Measurements from ENCODE around the gene FNDC8. TPM values are rescaled to one million over a fixed set of nuclear protein-coding genes. Genes with fewer than 3 reads are reported as not detected.

Gene FNDC8
- total and polyA plus RNA-seq, 2 donors (not counting 1 experiment from before 2014, with no cell fraction given) = not detected

GRCh38 chr17:35119370-35120165, 1.8 kb upstream of the FNDC8 start, which contains the start of gene RAD51D:
Gene RAD51D (minus strand): TSS chr17:35119860. CDS start chr17:35119613, 247 bp downstream.
- Mint-ChIP-seq H3K4me1 (peaks cover 27% of the 10 kb centered on the region), H3K27ac (peak within 1 kb of the TSS; percentile 90), H3K4me3 (peak within 1 kb of the TSS; percentile 93), H3K9me3 (ENCODE audit: insufficient read depth) (no peaks in the 10 kb centered on the region), H3K27me3 (no peaks in the 10 kb centered on the region)
- TF ChIP-seq EZH2 (IDR thresholded peaks at IDR 0.05; ENCODE audit: borderline replicate concordance, insufficient read depth, low read depth, low read length, poor library complexity, severe bottlenecking) = no peak
- peak; percentile 94 for TF ChIP-seq CTCF (IDR thresholded peaks at IDR 0.05)
- intact Hi-C loops (cut with micrococcal nuclease) = loop anchor here (1.0 to 10.0 kb wide), 4 partner anchors 23 to 121 kb away; partner anchors contain the start of genes NLE1 and RFFL
- Histone ChIP-seq H3K36me3 (replicated peaks in 1 of 2; ENCODE audit: control extremely low read depth in 1 of 2, control insufficient read depth in 1 of 2, extremely low read depth in 1 of 2, insufficient read depth in 2 of 2, low read length in 1 of 2) (no peaks in the 10 kb centered on the region), H3K79me2 (ENCODE audit: control insufficient read depth, insufficient read depth, low read length) (peaks cover 32% of the 10 kb centered on the region), H3K27me3 (replicated peaks in 1 of 4; ENCODE audit: control extremely low read depth in 1 of 4, control insufficient read depth in 3 of 4, insufficient read depth in 4 of 4, low read length in 3 of 4) (no peaks in the 10 kb centered on the region), H3K4me1 (ENCODE audit: control insufficient read depth in 2 of 2, insufficient read depth in 2 of 2, low read length in 2 of 2) (peaks cover 16 to 18% of the 10 kb centered on the region in 2 donors), H2AFZ (ENCODE audit: insufficient read depth, low read depth, low read length, poor library complexity, severe bottlenecking) (peak within 1 kb of the TSS; percentile 100), H3K9ac (ENCODE audit: low read length) (peak within 1 kb of the TSS; percentile 98), H3K4me3 (ENCODE audit: control extremely low read depth in 1 of 5, extremely low read depth in 1 of 5, insufficient read depth in 1 of 5, low read depth in 2 of 5, low read length in 4 of 5) (peak within 1 kb of the TSS; percentile 58 to 96 (median 90)), H3K27ac (ENCODE audit: low read length in 2 of 2) (peak within 1 kb of the TSS; percentile 73 to 85), H4K20me1 (ENCODE audit: control insufficient read depth, insufficient read depth, low read length, poor library complexity, severe bottlenecking) (peaks cover 6% of the 10 kb centered on the region), H3K9me3 (ENCODE audit: control extremely low read depth in 1 of 3, control insufficient read depth in 2 of 3, insufficient read depth in 1 of 3, low read length in 2 of 3) (peaks cover 0 to 2% (median 0%) of the 10 kb centered on the region in 3 donors), H3K4me2 (replicated peaks; ENCODE audit: low read depth, low read length, poor library complexity, severe bottlenecking) (peak within 1 kb of the TSS; percentile 91)
- CTCF ChIA-PET = interaction anchor here (0.6 to 5.9 kb wide), 33 partner anchors 8 to 828 kb away, joined by 3 to 54 read pairs (median 5); partner anchors contain the start of genes CCT6B, LIG3, PEX12 and RFFL
- POLR2A ChIA-PET = interaction anchor here (1.4 kb wide), 1 partner anchor 30 kb away, joined by 6 read pairs; no protein-coding TSS in a partner anchor
- under 1% methylated on average over 63 of the region's 72 CpGs for WGBS (ENCODE audit: insufficient coverage)
- DNase-seq (peak; percentile 91), ATAC-seq (ENCODE audit: low read depth) (peak; percentile 90)
